LNCaP clone FGC (cell line): ENCODE data around the gene NGRN.
"Not testable (repeated sequence)": the region's sequence is repeated elsewhere in the genome, so short reads cannot be mapped to it uniquely, and the experiment has no call there.

Experiments used
- DNase-seq: peaks from one replicate; pipeline ENCODE4 v3.0.0-alpha.2; 2011; ENCODE audit warnings: low read depth
- H3K4me3 ChIP-seq: 2 replicates; pipeline ENCODE4 v1.5.1; 2011; ENCODE audit warnings: mild to moderate bottlenecking, low read depth, low read length, control low read depth
- CTCF ChIP-seq: IDR thresholded peaks from 2 replicates; pipeline ENCODE4 v1.5.1; 2012; ENCODE audit warnings: mild to moderate bottlenecking; ENCODE audit not compliant: control insufficient read depth, insufficient read depth; ENCODE audit errors: extremely low read depth

Gene NGRN

GRCh38 chr15:90249203-90249863 lies 16.1 kb upstream of the NGRN start, which contains the start of gene TTLL13:
Gene TTLL13, plus strand, starts transcription at chr15:90249556. Its CDS starts 1,075 bp downstream, at chr15:90250631.
- H3K4me3 ChIP-seq: peak within 1 kb of the TSS; percentile 57
- no peak for TF ChIP-seq CTCF
- no peak for DNase-seq

GRCh38 chr15:90257776-90258175 lies 7.7 kb upstream of the NGRN start:
- no peak overlapping the region for H3K4me3 ChIP-seq
- DNase-seq: no peak
- TF ChIP-seq CTCF: no peak

GRCh38 chr15:90259524-90259923 lies 5.9 kb upstream of the NGRN start:
- no peak for DNase-seq
- no peak overlapping the region for H3K4me3 ChIP-seq
- TF ChIP-seq CTCF: no peak

GRCh38 chr15:90260731-90261130 lies 4.7 kb upstream of the NGRN start:
- DNase-seq, H3K4me3 ChIP-seq: not testable (repeated sequence)

GRCh38 chr15:90261811-90262210 lies 3.7 kb upstream of the NGRN start:
- no peak for TF ChIP-seq CTCF
- H3K4me3 ChIP-seq: no peak overlapping the region
- DNase-seq: no peak

GRCh38 chr15:90262426-90262825 lies 3.0 kb upstream of the NGRN start:
- no peak for TF ChIP-seq CTCF
- DNase-seq: no peak
- H3K4me3 ChIP-seq: no peak overlapping the region

- DNase-seq: no peak
- TF ChIP-seq CTCF: no peak
- peak overlapping the region; percentile 75 for H3K4me3 ChIP-seq
Measured at GRCh38 chr15:90264671-90265070, 801 bp upstream of the NGRN start.

- DNase-seq: no peak
- H3K4me3 ChIP-seq: peak overlapping the region; percentile 75
- TF ChIP-seq CTCF: no peak
Measured at GRCh38 chr15:90266061-90266431, 574 bp downstream of the NGRN start.
